K562 (cell line): ENCODE results near the gene ATP7B. TPM values are rescaled to one million over a fixed set of nuclear protein-coding genes. Genes with fewer than 3 reads are reported as not detected.

Source experiments
- ARID1B ChIP-seq: fragments of 450-650 bp; IDR thresholded peaks from 2 replicates; pipeline ENCODE4 v1.6.1; 2016; ENCODE audit warnings: antibody characterized with exemption, mild to moderate bottlenecking, inconsistent platforms
- BRD9 ChIP-seq: fragments of 450-650 bp; IDR thresholded peaks from 2 replicates; pipeline ENCODE4 v1.6.1; 2018; ENCODE audit warnings: low read depth; ENCODE audit not compliant: partially characterized antibody
- CBFB ChIP-seq: sonication (generic); formaldehyde crosslinking; IDR thresholded peaks from 2 replicates; pipeline ENCODE4 v1.4.0; 2020; ENCODE audit warnings: mild to moderate bottlenecking, missing genetic modification reagents
- COPS2 ChIP-seq: fragments of 450-650 bp; conservative IDR thresholded peaks from 2 replicates; pipeline ENCODE4 v1.6.1; 2016; ENCODE audit warnings: mild to moderate bottlenecking, moderate library complexity
- ESRRA ChIP-seq: fragments of 450-650 bp; IDR thresholded peaks from 2 replicates; pipeline ENCODE4 v1.6.1; 2014; ENCODE audit warnings: low read depth, mild to moderate bottlenecking, moderate library complexity, borderline replicate concordance
- FUS ChIP-seq: fragments of 200-400 bp; formaldehyde crosslinking; optimal IDR thresholded peaks from 2 replicates; pipeline ENCODE3; 2017; ENCODE audit warnings: low read depth, low read length
- NCOA4 ChIP-seq: fragments of 450-650 bp; IDR thresholded peaks from 2 replicates; pipeline ENCODE4 v1.6.1; 2018; ENCODE audit warnings: mild to moderate bottlenecking; ENCODE audit not compliant: partially characterized antibody
- NR3C1 ChIP-seq: sonication (generic); formaldehyde crosslinking; IDR thresholded peaks from 2 replicates; pipeline ENCODE4 v1.8.1; 2022; ENCODE audit warnings: missing genetic modification reagents
- PPARD ChIP-seq: fragments of 250-450 bp; sonication (Bioruptor Pico); IDR thresholded peaks from 2 replicates; pipeline ENCODE4 v1.8.0; 2022; ENCODE audit warnings: inconsistent platforms, mild to moderate bottlenecking, moderate library complexity
- PTRF ChIP-seq: fragments of 450-650 bp; IDR thresholded peaks from 2 replicates; pipeline ENCODE4 v1.6.1; 2016; ENCODE audit warnings: mild to moderate bottlenecking, missing genetic modification characterization, missing compliant biosample characterization
- RCOR1 ChIP-seq, 2 experiments: IDR thresholded peaks; 2 replicates each; pipeline ENCODE4 v1.6.1; 2012; ENCODE audit warnings: low read depth in 2 of 2, low read length in 2 of 2, borderline replicate concordance in 1 of 2, improper control_type of control experiment in 1 of 2
- SMARCB1 ChIP-seq: IDR thresholded peaks from 2 replicates; pipeline ENCODE4 v1.6.1; 2011; ENCODE audit warnings: improper control_type of control experiment, low read depth; ENCODE audit not compliant: insufficient read length
- STAG1 ChIP-seq: sonication (generic); formaldehyde crosslinking; IDR thresholded peaks from 2 replicates; pipeline ENCODE4 v1.5.0; 2020; ENCODE audit warnings: missing genetic modification reagents, borderline replicate concordance
- ZFP36 ChIP-seq: fragments of 150-350 bp; IDR thresholded peaks from 2 replicates; pipeline ENCODE4 v1.6.1; 2018; ENCODE audit warnings: low read length, low read depth; ENCODE audit not compliant: partially characterized antibody
- ZFPM2 ChIP-seq: fragments of 250-450 bp; sonication (Bioruptor Pico); IDR thresholded peaks from 2 replicates; pipeline ENCODE4 v1.5.1; 2022; ENCODE audit warnings: mild to moderate bottlenecking
- ZNF347 ChIP-seq: fragments of 450-650 bp; formaldehyde crosslinking; IDR thresholded peaks from 2 replicates; pipeline ENCODE4 v1.4.0; 2020; ENCODE audit warnings: low read depth, mild to moderate bottlenecking, moderate library complexity
- ZNF76 ChIP-seq: fragments of 250-450 bp; sonication (Bioruptor Pico); IDR thresholded peaks from 2 replicates; pipeline ENCODE4 v1.4.0; 2020; ENCODE audit warnings: mild to moderate bottlenecking, moderate library complexity, borderline replicate concordance
- polyA plus RNA-seq, 8 experiments: library from polyadenylated mRNA; depleted of rRNA in 4 of 8; stranded (reverse) in 5 of 8; unstranded in 3 of 8; fragments of >200 nt; fragmentation: Nextera tagmentation in 2 of 8; fragmentation: Illumina TruSeq in 1 of 8; extraction: Ambion mirVana in 2 of 8; extraction: Trizol in 1 of 8; gene quantifications; 2 replicates each; pipeline versions ENCODE4 v1.2.1 to v1.2.3, GENCODE V29; 2011 to 2014; ENCODE audit warnings: inconsistent platforms in 1 of 8, missing spikeins in 1 of 8
- total RNA-seq, 7 experiments: library from RNA; depleted of rRNA in 6 of 7; stranded (reverse); fragments of >200 nt in 6 of 7; fragmentation: Illumina TruSeq in 2 of 7; extraction: Trizol in 2 of 7; gene quantifications; 2 replicates each; pipeline versions ENCODE4 v1.2.1 to v1.2.3, GENCODE V29; 2011 to 2021; ENCODE audit warnings: low replicate concordance in 1 of 7
- TF ChIP-seq, protein P1 (sequence below): fragments of 450-650 bp; IDR thresholded peaks from 2 replicates; pipeline ENCODE4 v1.6.1; 2017; ENCODE audit warnings: antibody characterized with exemption
- TF ChIP-seq, protein P2 (sequence below), 2 experiments: fragments of 450-650 bp; conservative IDR thresholded peaks; 2 replicates each; pipeline ENCODE4 v1.6.1; 2017; ENCODE audit warnings: mild to moderate bottlenecking in 2 of 2, moderate library complexity in 2 of 2
- TF ChIP-seq, protein P3 (sequence below): fragments of 250-450 bp; sonication (Bioruptor Pico); IDR thresholded peaks from 2 replicates; pipeline ENCODE4 v1.8.0; 2022; ENCODE audit warnings: moderate library complexity, mild to moderate bottlenecking, inconsistent platforms
- TF ChIP-seq, protein P4 (sequence below): fragments of 450-650 bp; formaldehyde crosslinking; IDR thresholded peaks from 2 replicates; pipeline ENCODE4 v1.4.0; 2020; ENCODE audit warnings: mild to moderate bottlenecking, moderate library complexity
- TF ChIP-seq, protein P5 (sequence below): sonication (generic); formaldehyde crosslinking; IDR thresholded peaks from 2 replicates; pipeline ENCODE4 v1.8.1; 2023; ENCODE audit warnings: mild to moderate bottlenecking, missing genetic modification reagents

ATP7B gene
- total and polyA plus RNA-seq, 9 of the 15 experiments (the other 6 are each of a cell fraction or from before 2014, with no cell fraction given) = 1.1 to 20.4 (median 8.5) TPM

DNA sequence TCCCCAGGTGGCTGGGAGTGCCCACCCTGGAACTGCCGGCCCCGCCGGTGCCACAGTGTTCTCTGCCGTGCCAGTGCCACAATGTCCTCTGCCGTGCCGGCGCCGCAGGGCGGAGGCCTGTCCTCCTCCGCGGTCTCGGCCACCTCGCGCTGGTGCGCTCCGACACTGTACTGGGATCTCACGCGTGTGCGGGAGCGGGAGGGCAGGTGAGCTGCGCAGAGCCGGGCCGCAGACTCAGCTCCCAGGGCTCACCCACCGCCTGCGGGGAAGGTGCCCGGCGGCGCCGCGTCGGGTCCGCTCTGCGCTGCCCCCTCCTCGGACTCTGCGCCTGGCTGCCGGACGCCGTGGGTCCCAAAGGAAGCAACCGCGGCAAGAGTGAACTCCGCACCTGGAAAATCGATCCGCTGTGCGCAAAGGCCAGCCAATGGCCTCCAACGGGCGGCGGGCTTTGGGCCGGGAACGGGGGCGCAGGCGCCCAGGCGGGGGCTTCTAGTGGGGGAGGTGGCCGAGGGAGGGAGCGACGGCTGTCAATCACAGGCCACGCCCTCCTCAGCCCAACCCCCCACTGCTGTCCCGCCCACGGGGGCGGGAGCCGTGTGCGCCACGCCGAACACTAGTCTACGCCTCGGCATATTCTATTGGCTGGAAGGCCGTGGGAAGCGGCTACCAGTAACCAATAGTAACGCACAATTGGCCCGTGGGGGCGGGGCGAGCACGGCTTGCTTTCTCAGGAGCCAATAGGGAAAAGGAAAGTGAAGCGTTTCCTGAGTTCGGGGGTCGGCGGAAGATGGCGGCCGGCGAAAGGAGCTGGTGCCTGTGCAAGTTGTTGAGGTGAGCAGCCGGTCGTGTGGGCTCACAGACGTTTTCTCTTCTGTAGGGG lies 622 bp upstream of the ATP7B start, which contains the start of gene ALG11 (continued):
- no peak for TF ChIP-seq FUS
- TF ChIP-seq STAG1 (CRISPR knock-in tag) = no peak
- no peak for TF ChIP-seq PTRF (tag)
- TF ChIP-seq ESRRA = no peak
- TF ChIP-seq, protein P1, sequence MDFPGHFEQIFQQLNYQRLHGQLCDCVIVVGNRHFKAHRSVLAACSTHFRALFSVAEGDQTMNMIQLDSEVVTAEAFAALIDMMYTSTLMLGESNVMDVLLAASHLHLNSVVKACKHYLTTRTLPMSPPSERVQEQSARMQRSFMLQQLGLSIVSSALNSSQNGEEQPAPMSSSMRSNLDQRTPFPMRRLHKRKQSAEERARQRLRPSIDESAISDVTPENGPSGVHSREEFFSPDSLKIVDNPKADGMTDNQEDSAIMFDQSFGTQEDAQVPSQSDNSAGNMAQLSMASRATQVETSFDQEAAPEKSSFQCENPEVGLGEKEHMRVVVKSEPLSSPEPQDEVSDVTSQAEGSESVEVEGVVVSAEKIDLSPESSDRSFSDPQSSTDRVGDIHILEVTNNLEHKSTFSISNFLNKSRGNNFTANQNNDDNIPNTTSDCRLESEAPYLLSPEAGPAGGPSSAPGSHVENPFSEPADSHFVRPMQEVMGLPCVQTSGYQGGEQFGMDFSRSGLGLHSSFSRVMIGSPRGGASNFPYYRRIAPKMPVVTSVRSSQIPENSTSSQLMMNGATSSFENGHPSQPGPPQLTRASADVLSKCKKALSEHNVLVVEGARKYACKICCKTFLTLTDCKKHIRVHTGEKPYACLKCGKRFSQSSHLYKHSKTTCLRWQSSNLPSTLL = no peak
- no peak for TF ChIP-seq ZFPM2 (CRISPR knock-in tag)
- TF ChIP-seq NCOA4 = no peak
- no peak for TF ChIP-seq COPS2
- TF ChIP-seq, protein P2, sequence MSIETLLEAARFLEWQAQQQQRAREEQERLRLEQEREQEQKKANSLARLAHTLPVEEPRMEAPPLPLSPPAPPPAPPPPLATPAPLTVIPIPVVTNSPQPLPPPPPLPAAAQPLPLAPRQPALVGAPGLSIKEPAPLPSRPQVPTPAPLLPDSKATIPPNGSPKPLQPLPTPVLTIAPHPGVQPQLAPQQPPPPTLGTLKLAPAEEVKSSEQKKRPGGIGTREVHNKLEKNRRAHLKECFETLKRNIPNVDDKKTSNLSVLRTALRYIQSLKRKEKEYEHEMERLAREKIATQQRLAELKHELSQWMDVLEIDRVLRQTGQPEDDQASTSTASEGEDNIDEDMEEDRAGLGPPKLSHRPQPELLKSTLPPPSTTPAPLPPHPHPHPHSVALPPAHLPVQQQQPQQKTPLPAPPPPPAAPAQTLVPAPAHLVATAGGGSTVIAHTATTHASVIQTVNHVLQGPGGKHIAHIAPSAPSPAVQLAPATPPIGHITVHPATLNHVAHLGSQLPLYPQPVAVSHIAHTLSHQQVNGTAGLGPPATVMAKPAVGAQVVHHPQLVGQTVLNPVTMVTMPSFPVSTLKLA (conservative IDR thresholded peaks at IDR 0.05) = peak; percentile 54 to 78
- no peak for TF ChIP-seq PPARD
- TF ChIP-seq, protein P3, sequence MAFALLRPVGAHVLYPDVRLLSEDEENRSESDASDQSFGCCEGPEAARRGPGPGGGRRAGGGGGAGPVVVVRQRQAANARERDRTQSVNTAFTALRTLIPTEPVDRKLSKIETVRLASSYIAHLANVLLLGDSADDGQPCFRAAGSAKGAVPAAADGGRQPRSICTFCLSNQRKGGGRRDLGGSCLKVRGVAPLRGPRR (CRISPR knock-in tag) = no peak
- TF ChIP-seq, protein P4, sequence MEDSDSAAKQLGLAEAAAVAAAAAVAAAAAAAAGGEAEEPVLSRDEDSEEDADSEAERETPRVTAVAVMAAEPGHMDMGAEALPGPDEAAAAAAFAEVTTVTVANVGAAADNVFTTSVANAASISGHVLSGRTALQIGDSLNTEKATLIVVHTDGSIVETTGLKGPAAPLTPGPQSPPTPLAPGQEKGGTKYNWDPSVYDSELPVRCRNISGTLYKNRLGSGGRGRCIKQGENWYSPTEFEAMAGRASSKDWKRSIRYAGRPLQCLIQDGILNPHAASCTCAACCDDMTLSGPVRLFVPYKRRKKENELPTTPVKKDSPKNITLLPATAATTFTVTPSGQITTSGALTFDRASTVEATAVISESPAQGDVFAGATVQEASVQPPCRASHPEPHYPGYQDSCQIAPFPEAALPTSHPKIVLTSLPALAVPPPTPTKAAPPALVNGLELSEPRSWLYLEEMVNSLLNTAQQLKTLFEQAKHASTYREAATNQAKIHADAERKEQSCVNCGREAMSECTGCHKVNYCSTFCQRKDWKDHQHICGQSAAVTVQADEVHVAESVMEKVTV (CRISPR knock-in tag) = no peak
- TF ChIP-seq ZFP36 = no peak
- no peak for TF ChIP-seq ZNF347
- no peak for TF ChIP-seq CBFB
- no peak for TF ChIP-seq ZNF76 (CRISPR knock-in tag)
- TF ChIP-seq RCOR1 (IDR thresholded peaks at IDR 0.05; ENCODE audit: borderline replicate concordance in 1 of 2, low read depth in 2 of 2, low read length in 2 of 2) = no peak; a peak in 1 of 4 replicates
- TF ChIP-seq ARID1B = no peak; the same call in 1 of the 2 replicates
- no peak for TF ChIP-seq SMARCB1
- TF ChIP-seq, protein P5, sequence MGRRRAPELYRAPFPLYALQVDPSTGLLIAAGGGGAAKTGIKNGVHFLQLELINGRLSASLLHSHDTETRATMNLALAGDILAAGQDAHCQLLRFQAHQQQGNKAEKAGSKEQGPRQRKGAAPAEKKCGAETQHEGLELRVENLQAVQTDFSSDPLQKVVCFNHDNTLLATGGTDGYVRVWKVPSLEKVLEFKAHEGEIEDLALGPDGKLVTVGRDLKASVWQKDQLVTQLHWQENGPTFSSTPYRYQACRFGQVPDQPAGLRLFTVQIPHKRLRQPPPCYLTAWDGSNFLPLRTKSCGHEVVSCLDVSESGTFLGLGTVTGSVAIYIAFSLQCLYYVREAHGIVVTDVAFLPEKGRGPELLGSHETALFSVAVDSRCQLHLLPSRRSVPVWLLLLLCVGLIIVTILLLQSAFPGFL (CRISPR knock-in tag) = no peak
- TF ChIP-seq NR3C1 (CRISPR knock-in tag) = no peak
- no peak for TF ChIP-seq BRD9
